DOHH2 (cell line): ENCODE results near the gene PRDM16.

Experiments
- H3F3A ChIP-seq: fragments of 200-600 bp; sonication (generic), shearing (Covaris generic); 2 replicates; pipeline ENCODE4 v1.6.0; 2016; ENCODE audit warnings: antibody characterized with exemption, mild to moderate bottlenecking; ENCODE audit not compliant: control insufficient read depth, insufficient read depth
- H3K27ac ChIP-seq: fragments of 200-600 bp; sonication (generic); 2 replicates; pipeline ENCODE4 v1.5.1; 2014; ENCODE audit warnings: low read depth, mild to moderate bottlenecking, low read length, moderate library complexity
- H3K27me3 ChIP-seq: fragments of 200-600 bp; sonication (generic); 2 replicates; pipeline ENCODE4 v1.6.1; 2014; ENCODE audit warnings: mild to moderate bottlenecking, low read length, mixed read lengths; ENCODE audit not compliant: control insufficient read depth
- H3K36me3 ChIP-seq: fragments of 200-600 bp; sonication (generic); 2 replicates; pipeline ENCODE4 v1.6.1; 2014; ENCODE audit warnings: mild to moderate bottlenecking, low read length, moderate library complexity, mixed read lengths; ENCODE audit not compliant: control insufficient read depth
- H3K4me1 ChIP-seq: fragments of 200-600 bp; sonication (generic); 2 replicates; pipeline ENCODE4 v1.6.1; 2014; ENCODE audit warnings: mild to moderate bottlenecking, low read length, mixed read lengths; ENCODE audit not compliant: control insufficient read depth
- H3K4me2 ChIP-seq: fragments of 200-600 bp; sonication (generic); 2 replicates; pipeline ENCODE4 v1.6.0; 2014; ENCODE audit warnings: mild to moderate bottlenecking, low read length, moderate library complexity
- H3K4me3 ChIP-seq: fragments of 200-600 bp; sonication (generic); 2 replicates; pipeline ENCODE4 v1.5.1; 2014; ENCODE audit warnings: mild to moderate bottlenecking, low read length, mixed read lengths
- H3K79me2 ChIP-seq: fragments of 200-600 bp; sonication (generic); 2 replicates; pipeline ENCODE4 v1.6.1; 2014; ENCODE audit warnings: mild to moderate bottlenecking, low read length, mixed read lengths; ENCODE audit not compliant: control insufficient read depth
- H3K9me2 ChIP-seq: fragments of 200-600 bp; sonication (generic); replicated peaks from 2 replicates; pipeline ENCODE4 v1.6.1; 2014; ENCODE audit warnings: mild to moderate bottlenecking, low read length, mixed read lengths; ENCODE audit not compliant: control insufficient read depth
- H3K9me3 ChIP-seq: fragments of 200-600 bp; sonication (generic); 2 replicates; pipeline ENCODE4 v1.6.1; 2014; ENCODE audit warnings: antibody characterized with exemption, low read length, mixed read lengths; ENCODE audit not compliant: control insufficient read depth, insufficient read depth
- H4K20me1 ChIP-seq: fragments of 200-600 bp; sonication (generic); 2 replicates; pipeline ENCODE4 v1.6.0; 2014; ENCODE audit warnings: low read depth, mild to moderate bottlenecking, antibody characterized with exemption, low read length, moderate library complexity; ENCODE audit not compliant: control insufficient read depth, insufficient read depth
- EZH2phosphoT487 ChIP-seq: fragments of 200-600 bp; sonication (generic); IDR thresholded peaks from 2 replicates; pipeline ENCODE4 v1.6.1; 2017; ENCODE audit warnings: borderline replicate concordance, mild to moderate bottlenecking, antibody characterized with exemption, low read length, moderate library complexity, mixed read lengths
- TF ChIP-seq, protein P1 (sequence below): fragments of 200-600 bp; sonication (generic); IDR thresholded peaks from one replicate; pipeline ENCODE4 v1.5.1; 2014; ENCODE audit warnings: antibody characterized with exemption, mild to moderate bottlenecking, low read depth, low read length; ENCODE audit not compliant: poor library complexity, severe bottlenecking

PRDM16 gene

DNA sequence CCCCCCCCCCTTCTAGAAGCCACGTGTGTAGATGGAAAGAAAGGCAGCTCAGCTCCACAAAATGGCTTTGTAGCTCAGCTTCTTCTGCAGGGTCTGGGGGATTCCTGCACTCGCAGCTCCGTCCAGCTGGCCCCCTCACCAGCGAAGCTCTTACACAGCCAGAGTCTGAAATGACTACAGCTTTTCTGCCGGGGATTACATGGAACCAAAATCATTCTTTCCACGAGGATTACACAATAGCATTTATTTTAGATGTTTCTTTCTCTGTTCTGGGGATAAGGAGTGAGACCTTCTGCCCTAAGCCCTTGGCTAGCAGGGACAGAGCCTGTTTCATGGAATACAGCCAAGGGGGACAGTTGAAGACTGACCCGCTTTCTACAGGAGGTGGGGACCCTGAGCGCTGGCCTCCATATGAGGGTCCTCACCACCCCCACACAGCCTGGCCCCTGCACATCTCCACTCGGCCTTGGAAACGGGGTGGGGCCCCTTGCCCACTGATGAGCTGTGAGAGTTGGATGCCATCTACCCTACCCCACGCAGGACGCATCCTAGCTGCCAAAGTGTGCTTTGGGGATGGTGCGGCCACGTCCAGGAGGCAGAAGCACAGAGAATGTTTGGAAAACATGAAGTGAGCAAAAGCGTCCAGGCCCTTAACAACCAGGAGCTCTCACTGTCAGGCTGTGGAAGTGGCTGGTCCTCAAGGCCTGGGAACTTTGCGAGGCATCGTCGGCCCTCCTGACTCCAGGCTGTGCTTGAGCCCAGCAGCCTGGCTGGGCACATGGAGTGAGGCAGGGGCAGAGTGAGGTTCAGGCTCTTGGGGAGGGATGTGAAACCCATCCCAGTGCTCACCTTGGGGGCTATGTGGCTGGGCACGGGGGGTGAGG, 33.2 kb upstream of the PRDM16 start:
- Histone ChIP-seq H3K79me2 (no peaks in the 10 kb centered on the region), H3K9me2 (no peaks in the 10 kb centered on the region), H3K9me3 (no peaks in the 10 kb centered on the region), H3K27ac (no peak overlapping the region), H3K4me2 (no peak overlapping the region), H3K4me3 (no peak overlapping the region), H4K20me1 (no peaks in the 10 kb centered on the region), H3F3A (no peaks in the 10 kb centered on the region), H3K4me1 (no peaks in the 10 kb centered on the region), H3K36me3 (no peaks in the 10 kb centered on the region), H3K27me3 (no peaks in the 10 kb centered on the region)
- TF ChIP-seq EZH2phosphoT487, result no peak
- TF ChIP-seq, protein P1, sequence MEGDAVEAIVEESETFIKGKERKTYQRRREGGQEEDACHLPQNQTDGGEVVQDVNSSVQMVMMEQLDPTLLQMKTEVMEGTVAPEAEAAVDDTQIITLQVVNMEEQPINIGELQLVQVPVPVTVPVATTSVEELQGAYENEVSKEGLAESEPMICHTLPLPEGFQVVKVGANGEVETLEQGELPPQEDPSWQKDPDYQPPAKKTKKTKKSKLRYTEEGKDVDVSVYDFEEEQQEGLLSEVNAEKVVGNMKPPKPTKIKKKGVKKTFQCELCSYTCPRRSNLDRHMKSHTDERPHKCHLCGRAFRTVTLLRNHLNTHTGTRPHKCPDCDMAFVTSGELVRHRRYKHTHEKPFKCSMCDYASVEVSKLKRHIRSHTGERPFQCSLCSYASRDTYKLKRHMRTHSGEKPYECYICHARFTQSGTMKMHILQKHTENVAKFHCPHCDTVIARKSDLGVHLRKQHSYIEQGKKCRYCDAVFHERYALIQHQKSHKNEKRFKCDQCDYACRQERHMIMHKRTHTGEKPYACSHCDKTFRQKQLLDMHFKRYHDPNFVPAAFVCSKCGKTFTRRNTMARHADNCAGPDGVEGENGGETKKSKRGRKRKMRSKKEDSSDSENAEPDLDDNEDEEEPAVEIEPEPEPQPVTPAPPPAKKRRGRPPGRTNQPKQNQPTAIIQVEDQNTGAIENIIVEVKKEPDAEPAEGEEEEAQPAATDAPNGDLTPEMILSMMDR, result no peak

- no peaks in the 10 kb centered on the region for H3K79me2 ChIP-seq
- H3K4me3 ChIP-seq, result no peak overlapping the region
- no peak overlapping the region for H3K4me2 ChIP-seq
- no peaks in the 10 kb centered on the region for H4K20me1 ChIP-seq
- no peaks in the 10 kb centered on the region for H3F3A ChIP-seq
- no peaks in the 10 kb centered on the region for H3K9me2 ChIP-seq
- no peaks in the 10 kb centered on the region for H3K27me3 ChIP-seq
- no peak overlapping the region for H3K27ac ChIP-seq
- no peak for TF ChIP-seq EZH2phosphoT487
- TF ChIP-seq, protein P1, result no peak
- H3K4me1 ChIP-seq, result no peaks in the 10 kb centered on the region
- no peaks in the 10 kb centered on the region for H3K9me3 ChIP-seq
- H3K36me3 ChIP-seq, result no peaks in the 10 kb centered on the region
These were observed 32.3 kb upstream of the PRDM16 start for GRCh38 chr1:3036447-3037280.

DNA sequence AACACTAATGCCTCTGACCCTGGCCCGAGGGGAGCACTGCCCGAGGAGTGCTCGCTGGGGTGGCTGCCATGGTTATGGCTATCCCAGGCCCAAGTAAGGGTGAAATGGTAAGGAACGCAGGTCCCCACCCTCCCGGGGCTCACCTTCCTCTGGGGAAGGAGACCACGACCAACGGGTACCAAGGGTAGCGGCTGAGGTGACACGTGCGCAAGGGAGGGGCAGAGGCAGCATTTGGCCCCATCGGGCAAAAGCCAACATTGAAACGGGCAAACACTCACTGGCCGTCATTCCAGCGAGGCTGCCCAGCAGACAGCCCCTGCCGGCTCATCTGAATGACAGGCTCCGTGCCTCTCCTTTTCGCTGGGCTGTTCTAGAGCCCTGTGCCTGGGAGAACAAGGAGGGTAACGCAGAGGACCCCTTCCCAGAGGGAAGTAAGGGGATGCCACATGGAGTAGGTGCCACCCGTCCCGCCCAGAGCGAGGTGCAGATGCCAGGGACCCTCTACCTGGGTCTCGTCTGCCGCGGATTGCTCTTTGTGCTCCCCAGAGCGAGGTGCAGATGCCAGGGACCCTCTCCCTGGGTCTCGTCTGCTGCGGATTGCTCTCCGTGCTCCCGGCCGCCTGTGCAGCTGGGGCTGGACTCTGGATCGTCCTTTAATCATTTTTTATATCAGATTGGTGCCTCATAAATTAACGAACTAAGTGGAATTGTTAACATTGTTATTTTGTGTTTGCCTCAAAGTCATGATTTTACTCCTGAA, 31.5 kb upstream of the PRDM16 start:
- H3K4me2 ChIP-seq, result no peak overlapping the region
- H3K4me3 ChIP-seq, result no peak overlapping the region
- no peaks in the 10 kb centered on the region for H4K20me1 ChIP-seq
- no peaks in the 10 kb centered on the region for H3K9me3 ChIP-seq
- H3K9me2 ChIP-seq, result no peaks in the 10 kb centered on the region
- no peak for TF ChIP-seq EZH2phosphoT487
- TF ChIP-seq, protein P1, result no peak
- H3K36me3 ChIP-seq, result no peaks in the 10 kb centered on the region
- H3F3A ChIP-seq, result no peaks in the 10 kb centered on the region
- no peaks in the 10 kb centered on the region for H3K27me3 ChIP-seq
- peaks cover 1% of the 10 kb centered on the region; the same call in 1 of the 2 replicates for H3K4me1 ChIP-seq
- no peaks in the 10 kb centered on the region for H3K79me2 ChIP-seq
- H3K27ac ChIP-seq, result no peak overlapping the region
